Activated CD4-positive, alpha-beta memory T cell treated with anti-CD3 and anti-CD28 coated beads for 36 hours (primary cell): ENCODE results near the gene KRTAP5-4. TPM values are rescaled to one million over a fixed set of nuclear protein-coding genes. Genes with fewer than 3 reads are reported as not detected.
A peak's percentile ranks its signal among the peaks of the same experiment; 100 is the strongest.

ENCODE experiments used
- CTCF ChIA-PET: fragments of 350-600 bp; sonication (Branson Sonifier 250); formaldehyde crosslinking; loops from one replicate; lab custom pipeline; 2021; ENCODE audit warnings: antibody characterized with exemption, inconsistent platforms; lab: Charles Lee
- POLR2A ChIA-PET: fragments of 350-600 bp; sonication (Branson Sonifier 250); formaldehyde crosslinking; loops from one replicate; lab custom pipeline; 2021; ENCODE audit warnings: antibody characterized with exemption; lab: Charles Lee
- DNase-seq: peaks from one replicate; pipeline ENCODE4 v3.0.0-alpha.2; 2020
- H3K27ac Mint-ChIP-seq: one replicate; pipeline ENCODE4 v1.8.0; 2021; ENCODE audit warnings: mixed read lengths
- H3K27me3 Mint-ChIP-seq: one replicate; pipeline ENCODE4 v1.8.0; 2021; ENCODE audit warnings: mixed read lengths
- H3K36me3 Mint-ChIP-seq: one replicate; pipeline ENCODE4 v1.8.0; 2021; ENCODE audit warnings: mixed read lengths
- H3K4me1 Mint-ChIP-seq: one replicate; pipeline ENCODE4 v1.8.0; 2021; ENCODE audit warnings: low read depth, mixed read lengths
- H3K4me3 Mint-ChIP-seq: one replicate; pipeline ENCODE4 v1.8.0; 2021; ENCODE audit warnings: mild to moderate bottlenecking, mixed read lengths
- H3K9me3 Mint-ChIP-seq: one replicate; pipeline ENCODE4 v1.8.0; 2021; ENCODE audit warnings: mixed read lengths
- intact Hi-C: fragments of 100-400 bp; cut with micrococcal nuclease; formaldehyde crosslinking; loops from one replicate; pipeline ENCODE4 v1.15.1; 2023
- total RNA-seq, 2 experiments: library from RNA; stranded (reverse); gene quantifications; one replicate each; pipeline ENCODE4 v1.2.3, GENCODE V29; 2021

KRTAP5-4 gene
- total RNA-seq, 2 experiments from 2014 or later, result not detected

GRCh38 chr11:1660111-1660867 is 38.4 kb upstream of the KRTAP5-4 start:
- no peak for DNase-seq
- peaks cover 8% of the 10 kb centered on the region for H3K4me1 Mint-ChIP-seq
- no peaks in the 10 kb centered on the region for H3K9me3 Mint-ChIP-seq
- CTCF ChIA-PET, result interaction anchor here (1.3 to 1.8 kb wide), 2 partner anchors 34 to 342 kb away, joined by 4 read pairs; no protein-coding TSS in a partner anchor
- no peak overlapping the region for H3K4me3 Mint-ChIP-seq
- H3K36me3 Mint-ChIP-seq, result no peaks in the 10 kb centered on the region
- POLR2A ChIA-PET, result no interaction called here
- intact Hi-C loops, result no loop called here
- H3K27me3 Mint-ChIP-seq, result peaks cover 32% of the 10 kb centered on the region
- H3K27ac Mint-ChIP-seq, result no peak overlapping the region

DNA sequence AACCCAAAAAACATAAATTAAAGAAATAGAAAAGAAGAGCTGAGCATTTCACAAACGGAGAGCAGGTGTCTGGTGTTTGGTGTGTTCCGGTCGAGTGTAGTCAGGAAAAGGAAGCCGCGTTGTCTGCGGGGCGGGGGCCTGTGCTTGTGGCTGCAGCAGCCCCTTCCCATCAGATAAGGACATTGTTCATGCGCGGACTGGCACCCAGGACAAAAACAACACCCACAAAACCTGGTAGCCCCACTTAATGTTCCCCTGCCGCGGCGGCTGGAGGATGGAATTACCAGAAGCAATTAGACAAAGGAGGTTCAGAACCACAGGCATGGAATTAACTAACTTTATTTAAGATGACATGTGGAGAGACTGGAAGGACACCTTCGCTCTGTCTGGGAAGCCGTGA is 37.6 kb upstream of the KRTAP5-4 start:
- H3K36me3 Mint-ChIP-seq, result no peaks in the 10 kb centered on the region
- H3K27me3 Mint-ChIP-seq, result peaks cover 34% of the 10 kb centered on the region
- intact Hi-C loops, result no loop called here
- no peak for DNase-seq
- CTCF ChIA-PET, result interaction anchor here (1.3 to 1.8 kb wide), 2 partner anchors 34 to 343 kb away, joined by 4 read pairs; no protein-coding TSS in a partner anchor
- POLR2A ChIA-PET, result no interaction called here
- H3K4me3 Mint-ChIP-seq, result no peak overlapping the region
- H3K27ac Mint-ChIP-seq, result no peak overlapping the region
- H3K9me3 Mint-ChIP-seq, result no peaks in the 10 kb centered on the region
- peaks cover 8% of the 10 kb centered on the region for H3K4me1 Mint-ChIP-seq

GRCh38 chr11:1656670-1657069 is 34.7 kb upstream of the KRTAP5-4 start:
- no peak overlapping the region for H3K4me3 Mint-ChIP-seq
- no peaks in the 10 kb centered on the region for H3K36me3 Mint-ChIP-seq
- ChIA-PET POLR2A (no interaction called here), CTCF (no interaction called here)
- no peak overlapping the region for H3K27ac Mint-ChIP-seq
- H3K27me3 Mint-ChIP-seq, result peaks cover 40% of the 10 kb centered on the region
- peaks cover 6% of the 10 kb centered on the region for H3K4me1 Mint-ChIP-seq
- DNase-seq, result no peak
- intact Hi-C loops, result no loop called here
- H3K9me3 Mint-ChIP-seq, result no peaks in the 10 kb centered on the region

DNA sequence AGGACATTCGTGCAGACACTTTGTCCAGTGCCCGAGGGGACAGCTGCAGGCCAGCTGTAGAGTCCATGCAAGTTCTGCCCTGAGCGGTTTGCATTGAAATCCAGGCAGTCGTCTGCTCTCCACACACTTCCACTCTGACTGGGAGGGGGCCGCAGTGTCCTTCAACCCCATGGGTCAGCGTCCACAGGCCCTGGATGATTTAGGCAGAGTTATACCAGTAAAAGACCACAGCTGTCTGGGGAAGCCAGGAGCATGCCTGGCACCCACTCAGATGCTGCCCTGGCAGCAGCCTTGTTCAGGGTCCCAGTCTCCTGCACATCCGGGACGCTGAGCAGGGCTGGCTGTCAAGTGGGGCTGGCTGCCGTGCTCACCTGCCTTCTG is 34.1 kb upstream of the KRTAP5-4 start:
- no peaks in the 10 kb centered on the region for H3K9me3 Mint-ChIP-seq
- POLR2A ChIA-PET, result no interaction called here
- CTCF ChIA-PET, result interaction anchor here (4.4 to 6.7 kb wide), 2 partner anchors 37 to 177 kb away, joined by 102 to 104 read pairs; partner anchors contain the start of gene SYT8
- DNase-seq, result peak; percentile 4
- no peaks in the 10 kb centered on the region for H3K36me3 Mint-ChIP-seq
- H3K27ac Mint-ChIP-seq, result no peak overlapping the region
- peaks cover 6% of the 10 kb centered on the region for H3K4me1 Mint-ChIP-seq
- peaks cover 37% of the 10 kb centered on the region for H3K27me3 Mint-ChIP-seq
- intact Hi-C loops, result no loop called here
- H3K4me3 Mint-ChIP-seq, result no peak overlapping the region

DNA sequence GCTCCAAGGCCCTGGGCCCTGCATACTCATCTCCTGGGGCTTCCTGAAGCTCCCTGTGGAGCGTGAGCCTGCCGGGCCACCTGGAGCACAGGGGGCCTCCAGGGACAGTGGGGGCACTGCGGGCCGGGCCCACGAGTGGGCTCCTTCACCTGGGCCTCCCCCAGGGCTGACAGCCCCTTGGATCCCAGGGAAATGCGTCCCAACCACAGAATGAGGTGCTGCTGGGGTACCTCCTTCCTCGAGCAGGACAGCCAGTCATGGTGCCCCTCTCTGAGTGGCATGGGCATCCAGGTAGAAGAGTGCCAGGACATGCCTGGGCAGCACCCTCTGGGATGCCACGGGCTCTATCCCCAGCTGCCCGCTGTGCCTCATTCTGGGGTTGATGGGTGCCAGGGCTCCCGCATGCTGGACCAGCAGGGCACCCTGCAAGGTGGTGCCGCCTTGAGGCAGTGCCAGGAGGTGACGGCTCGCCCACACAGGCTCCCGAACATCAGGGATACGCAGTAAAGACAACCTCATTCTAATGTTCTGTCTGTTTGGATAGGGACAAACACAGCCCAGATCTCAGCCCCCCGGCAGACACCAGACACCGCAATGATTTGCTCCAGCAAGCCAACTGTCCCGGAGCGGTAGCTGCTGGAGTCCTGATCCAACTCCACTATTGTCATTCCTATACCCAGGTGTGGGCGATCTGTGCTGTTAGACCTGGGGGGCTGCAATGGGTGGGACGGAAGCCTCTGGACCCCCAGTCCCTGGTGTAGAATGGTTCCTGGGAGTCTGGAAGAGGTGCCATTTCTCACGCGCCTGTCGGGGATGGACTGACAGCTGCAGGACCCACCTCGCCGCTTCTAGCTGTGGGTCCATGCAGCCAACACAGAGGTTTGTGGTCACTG is 33.5 kb upstream of the KRTAP5-4 start:
- ChIA-PET CTCF (interaction anchor here (4.4 to 6.7 kb wide), 2 partner anchors 38 to 178 kb away, joined by 102 to 104 read pairs; partner anchors contain the start of gene SYT8), POLR2A (no interaction called here)
- DNase-seq, result peak; percentile 6
- Mint-ChIP-seq H3K4me1 (peaks cover 6% of the 10 kb centered on the region), H3K27ac (no peak overlapping the region), H3K27me3 (peaks cover 35% of the 10 kb centered on the region), H3K9me3 (no peaks in the 10 kb centered on the region), H3K4me3 (no peak overlapping the region), H3K36me3 (no peaks in the 10 kb centered on the region)
- intact Hi-C loops, result no loop called here

DNA sequence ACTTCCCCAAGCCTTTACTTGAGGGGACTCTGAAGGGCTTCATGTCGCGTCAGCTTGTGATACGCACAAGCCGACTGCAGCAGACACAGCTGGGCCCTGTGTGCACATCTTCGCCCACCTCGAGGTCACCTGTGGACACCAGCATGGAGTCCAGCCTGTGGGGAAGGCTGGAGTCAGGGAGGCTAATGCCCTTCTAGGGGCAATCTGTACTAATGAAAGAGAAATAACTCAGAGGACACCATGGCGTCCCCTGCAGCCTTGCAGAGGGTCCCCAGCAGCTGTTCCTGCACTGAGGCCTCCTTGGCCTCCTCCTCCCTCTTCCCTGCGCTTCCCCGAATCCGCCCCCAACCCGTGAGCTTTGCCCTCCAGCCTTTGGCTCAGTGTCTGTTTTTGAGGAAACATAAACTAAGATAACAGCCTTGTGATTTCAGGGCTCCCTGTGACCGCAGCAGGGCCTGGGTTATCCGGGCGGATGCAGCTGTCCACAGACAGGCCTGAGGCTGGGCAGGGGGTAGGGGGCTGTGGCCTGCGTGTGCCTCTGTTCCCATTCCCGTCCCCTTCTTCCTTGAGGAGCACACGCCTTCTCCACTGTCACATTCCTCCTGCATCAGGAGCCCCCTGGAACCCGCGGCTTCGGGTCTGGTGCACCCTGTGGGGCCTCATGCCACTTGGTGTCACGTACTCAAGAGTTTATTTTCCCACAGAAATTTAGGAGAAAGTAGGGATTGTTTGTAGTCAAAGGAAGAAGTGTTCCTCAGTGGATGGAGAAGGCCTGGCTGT is 32.6 kb upstream of the KRTAP5-4 start:
- H3K4me1 Mint-ChIP-seq, result peaks cover 4% of the 10 kb centered on the region

DNA sequence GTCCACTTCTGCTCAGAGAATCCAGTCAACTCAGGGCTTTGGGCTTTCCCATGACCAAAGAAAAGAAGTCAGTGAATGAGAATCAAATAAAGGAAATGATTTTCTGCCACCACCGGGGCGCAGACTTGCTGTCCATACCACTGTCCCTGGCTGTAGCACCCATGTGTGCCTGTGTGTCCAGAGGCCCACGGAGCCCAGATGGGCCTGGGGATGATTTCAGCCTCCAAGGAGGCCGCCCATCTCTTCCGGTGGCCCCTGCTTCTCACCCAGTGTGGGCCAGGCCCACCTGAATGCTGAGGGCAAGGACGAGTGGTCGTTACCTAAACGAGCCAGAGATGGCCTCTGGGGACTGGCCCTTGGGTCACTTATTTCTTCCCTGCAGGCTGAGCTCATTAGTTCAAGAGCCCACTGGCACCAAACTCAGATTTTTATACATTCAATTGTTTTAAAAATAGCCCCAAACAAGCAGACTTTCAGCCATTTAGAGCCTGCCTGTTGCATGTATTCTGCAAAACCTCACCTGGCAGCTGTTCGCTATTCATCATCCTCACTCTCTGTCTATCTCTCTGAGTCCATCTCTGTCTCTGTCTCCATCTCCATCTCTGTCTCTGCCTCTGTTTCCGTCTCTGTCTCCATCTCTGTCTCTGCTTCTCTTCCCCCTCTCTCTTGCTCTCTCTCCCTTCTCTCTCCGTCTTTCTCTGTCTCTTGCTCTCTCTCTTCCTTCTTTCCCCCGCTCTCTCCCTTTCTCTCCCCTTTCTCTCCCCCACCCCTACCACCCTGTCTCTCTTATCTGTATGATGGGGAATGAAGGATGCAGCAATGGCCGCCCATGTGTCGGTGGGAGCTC is 31.8 kb upstream of the KRTAP5-4 start:
- Mint-ChIP-seq H3K9me3 (no peaks in the 10 kb centered on the region), H3K4me3 (no peak overlapping the region), H3K4me1 (no peaks in the 10 kb centered on the region), H3K27me3 (peaks cover 23% of the 10 kb centered on the region), H3K36me3 (no peaks in the 10 kb centered on the region), H3K27ac (no peak overlapping the region)
- CTCF ChIA-PET, result interaction anchor here (0.7 to 6.7 kb wide), 31 partner anchors 12 to 503 kb away, joined by 3 to 104 read pairs (median 6); partner anchors contain the start of gene SYT8
- POLR2A ChIA-PET, result no interaction called here
- no peak for DNase-seq
- intact Hi-C loops, result loop anchor here (2.0 to 5.0 kb wide), 2 partner anchors 39 to 179 kb away; no protein-coding TSS in a partner anchor

More for the DNA sequence above, 32.6 kb upstream of the KRTAP5-4 start:
- no peaks in the 10 kb centered on the region for H3K9me3 Mint-ChIP-seq
- H3K36me3 Mint-ChIP-seq, result no peaks in the 10 kb centered on the region
- H3K27me3 Mint-ChIP-seq, result peaks cover 26% of the 10 kb centered on the region
- no peak overlapping the region for H3K27ac Mint-ChIP-seq
- peak; percentile 6 for DNase-seq
- intact Hi-C loops, result loop anchor here (5.0 kb wide), 1 partner anchor 38 kb away; no protein-coding TSS in a partner anchor
- ChIA-PET CTCF (interaction anchor here (0.8 to 6.7 kb wide), 8 partner anchors 12 to 498 kb away, joined by 4 to 104 read pairs (median 26); partner anchors contain the start of gene SYT8), POLR2A (no interaction called here)
- H3K4me3 Mint-ChIP-seq, result no peak overlapping the region

GRCh38 chr11:1652771-1653540 is 31.0 kb upstream of the KRTAP5-4 start:
- intact Hi-C loops, result loop anchor here (2.0 to 5.0 kb wide), 2 partner anchors 39 to 180 kb away; no protein-coding TSS in a partner anchor
- no peaks in the 10 kb centered on the region for H3K9me3 Mint-ChIP-seq
- CTCF ChIA-PET, result interaction anchor here (0.6 to 6.7 kb wide), 64 partner anchors 11 to 1558 kb away, joined by 3 to 104 read pairs (median 5); partner anchors contain the start of genes KRTAP5-6, PRR33 and SYT8
- no peak overlapping the region for H3K4me3 Mint-ChIP-seq
- H3K36me3 Mint-ChIP-seq, result no peaks in the 10 kb centered on the region
- no peak overlapping the region for H3K27ac Mint-ChIP-seq
- H3K4me1 Mint-ChIP-seq, result no peaks in the 10 kb centered on the region
- POLR2A ChIA-PET, result interaction anchor here (1.1 kb wide), 1 partner anchor 40 kb away, joined by 3 read pairs; no protein-coding TSS in a partner anchor
- H3K27me3 Mint-ChIP-seq, result peaks cover 20% of the 10 kb centered on the region
- DNase-seq, result peak; percentile 79

DNA sequence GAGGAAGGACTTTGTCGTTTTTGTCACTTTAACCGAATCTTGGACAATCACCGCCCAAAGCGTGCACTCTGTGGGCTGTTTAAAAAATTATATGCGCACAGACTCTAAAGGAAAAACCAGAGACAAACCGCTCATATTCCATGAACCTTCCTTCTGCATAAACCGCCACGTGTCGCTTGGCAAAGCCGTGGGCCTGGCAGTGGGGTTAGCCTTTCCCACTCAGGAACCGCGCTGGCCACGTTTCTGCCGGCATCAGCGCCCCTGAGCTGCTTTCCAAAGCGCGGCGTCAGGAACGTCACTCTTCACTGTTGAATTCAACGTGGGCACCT is 30.5 kb upstream of the KRTAP5-4 start:
- Mint-ChIP-seq H3K4me3 (no peak overlapping the region), H3K36me3 (no peaks in the 10 kb centered on the region), H3K27me3 (peaks cover 20% of the 10 kb centered on the region), H3K4me1 (no peaks in the 10 kb centered on the region), H3K9me3 (no peaks in the 10 kb centered on the region), H3K27ac (no peak overlapping the region)
- ChIA-PET CTCF (interaction anchor here (0.6 to 6.7 kb wide), 62 partner anchors 10 to 1558 kb away, joined by 3 to 104 read pairs (median 5); partner anchors contain the start of genes KRTAP5-6, PRR33 and SYT8), POLR2A (interaction anchor here (1.1 kb wide), 1 partner anchor 41 kb away, joined by 3 read pairs; no protein-coding TSS in a partner anchor)
- intact Hi-C loops, result loop anchor here (2.0 to 5.0 kb wide), 2 partner anchors 40 to 180 kb away; no protein-coding TSS in a partner anchor
- DNase-seq, result no peak

GRCh38 chr11:1652026-1652425 is 30.1 kb upstream of the KRTAP5-4 start:
- Mint-ChIP-seq H3K27me3 (peaks cover 20% of the 10 kb centered on the region), H3K4me3 (no peak overlapping the region), H3K27ac (no peak overlapping the region), H3K4me1 (no peaks in the 10 kb centered on the region), H3K36me3 (no peaks in the 10 kb centered on the region), H3K9me3 (no peaks in the 10 kb centered on the region)
- intact Hi-C loops, result loop anchor here (2.0 to 5.0 kb wide), 2 partner anchors 40 to 181 kb away; no protein-coding TSS in a partner anchor
- ChIA-PET CTCF (interaction anchor here (0.6 to 6.7 kb wide), 59 partner anchors 10 to 1559 kb away, joined by 3 to 104 read pairs (median 6); partner anchors contain the start of genes PRR33 and SYT8), POLR2A (interaction anchor here (1.1 kb wide), 1 partner anchor 41 kb away, joined by 3 read pairs; no protein-coding TSS in a partner anchor)
- DNase-seq, result peak; percentile 6
